ENCODE data around the gene SLC25A39.

DNA sequence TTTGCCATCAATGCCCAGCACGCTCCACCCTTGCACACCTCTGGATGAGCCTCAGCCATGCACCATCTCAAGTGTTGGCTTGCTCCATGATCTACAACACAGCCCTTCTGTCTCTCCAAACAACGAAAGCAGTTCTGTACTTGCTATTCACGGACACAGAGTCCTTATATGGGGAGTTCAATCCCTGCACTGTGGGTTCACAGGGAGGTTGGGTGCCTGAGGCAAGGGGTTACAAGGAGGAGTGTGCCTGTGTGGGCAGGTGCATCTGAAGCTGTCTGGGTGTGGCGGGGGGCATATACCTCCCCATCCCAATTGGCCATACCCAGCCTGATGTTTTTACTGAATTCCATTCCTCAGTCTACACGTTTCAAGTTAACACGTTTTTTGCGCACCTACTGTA, 10.6 kb downstream of the SLC25A39 start:
- TF ChIP-seq, protein P1, sequence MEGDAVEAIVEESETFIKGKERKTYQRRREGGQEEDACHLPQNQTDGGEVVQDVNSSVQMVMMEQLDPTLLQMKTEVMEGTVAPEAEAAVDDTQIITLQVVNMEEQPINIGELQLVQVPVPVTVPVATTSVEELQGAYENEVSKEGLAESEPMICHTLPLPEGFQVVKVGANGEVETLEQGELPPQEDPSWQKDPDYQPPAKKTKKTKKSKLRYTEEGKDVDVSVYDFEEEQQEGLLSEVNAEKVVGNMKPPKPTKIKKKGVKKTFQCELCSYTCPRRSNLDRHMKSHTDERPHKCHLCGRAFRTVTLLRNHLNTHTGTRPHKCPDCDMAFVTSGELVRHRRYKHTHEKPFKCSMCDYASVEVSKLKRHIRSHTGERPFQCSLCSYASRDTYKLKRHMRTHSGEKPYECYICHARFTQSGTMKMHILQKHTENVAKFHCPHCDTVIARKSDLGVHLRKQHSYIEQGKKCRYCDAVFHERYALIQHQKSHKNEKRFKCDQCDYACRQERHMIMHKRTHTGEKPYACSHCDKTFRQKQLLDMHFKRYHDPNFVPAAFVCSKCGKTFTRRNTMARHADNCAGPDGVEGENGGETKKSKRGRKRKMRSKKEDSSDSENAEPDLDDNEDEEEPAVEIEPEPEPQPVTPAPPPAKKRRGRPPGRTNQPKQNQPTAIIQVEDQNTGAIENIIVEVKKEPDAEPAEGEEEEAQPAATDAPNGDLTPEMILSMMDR (IDR thresholded peaks at IDR 0.05; ENCODE audit: insufficient read depth, low read depth, low read length): no peak
- TF ChIP-seq EZH2 (IDR thresholded peaks at IDR 0.05; ENCODE audit: insufficient read depth, low read length): no peak
